Activated CD4-positive, alpha-beta T cell treated with anti-CD3 and anti-CD28 coated beads, Interleukin-2, amount 10 ng/mL, durations not matched to agents 7 days and 5 days (primary cell): ENCODE results near the gene GPR25. TPM values are rescaled to one million over a fixed set of nuclear protein-coding genes. Genes with fewer than 3 reads are reported as not detected.
A peak's percentile ranks its signal among the peaks of the same experiment; 100 is the strongest.

Experiments
- CTCF ChIA-PET: fragments of 350-600 bp; sonication (Branson Sonifier 250); formaldehyde crosslinking; loops from one replicate; lab custom pipeline; 2021; ENCODE audit warnings: antibody characterized with exemption; lab: Charles Lee
- POLR2A ChIA-PET: fragments of 350-600 bp; sonication (Branson Sonifier 250); formaldehyde crosslinking; loops from one replicate; lab custom pipeline; 2021; ENCODE audit warnings: antibody characterized with exemption; lab: Charles Lee
- DNase-seq: peaks from one replicate; pipeline ENCODE4 v3.0.0-alpha.2; 2020
- H3K27ac Mint-ChIP-seq: one replicate; pipeline ENCODE4 v1.8.0; 2021; ENCODE audit warnings: mild to moderate bottlenecking, moderate library complexity, mixed read lengths
- H3K27me3 Mint-ChIP-seq: one replicate; pipeline ENCODE4 v1.8.0; 2021; ENCODE audit warnings: mixed read lengths
- H3K36me3 Mint-ChIP-seq: one replicate; pipeline ENCODE4 v1.8.0; 2021; ENCODE audit warnings: low read depth, mixed read lengths
- H3K4me1 Mint-ChIP-seq: one replicate; pipeline ENCODE4 v1.8.0; 2021; ENCODE audit warnings: mixed read lengths
- H3K4me3 Mint-ChIP-seq: one replicate; pipeline ENCODE4 v1.8.0; 2021; ENCODE audit warnings: mild to moderate bottlenecking, moderate library complexity, mixed read lengths
- H3K9me3 Mint-ChIP-seq: one replicate; pipeline ENCODE4 v1.8.0; 2021; ENCODE audit warnings: mixed read lengths
- total RNA-seq, 2 experiments: library from RNA; stranded (reverse); gene quantifications; one replicate each; pipeline ENCODE4 v1.2.3, GENCODE V29; 2021

The GPR25 gene
- total RNA-seq, 2 experiments from 2014 or later = not detected

DNA sequence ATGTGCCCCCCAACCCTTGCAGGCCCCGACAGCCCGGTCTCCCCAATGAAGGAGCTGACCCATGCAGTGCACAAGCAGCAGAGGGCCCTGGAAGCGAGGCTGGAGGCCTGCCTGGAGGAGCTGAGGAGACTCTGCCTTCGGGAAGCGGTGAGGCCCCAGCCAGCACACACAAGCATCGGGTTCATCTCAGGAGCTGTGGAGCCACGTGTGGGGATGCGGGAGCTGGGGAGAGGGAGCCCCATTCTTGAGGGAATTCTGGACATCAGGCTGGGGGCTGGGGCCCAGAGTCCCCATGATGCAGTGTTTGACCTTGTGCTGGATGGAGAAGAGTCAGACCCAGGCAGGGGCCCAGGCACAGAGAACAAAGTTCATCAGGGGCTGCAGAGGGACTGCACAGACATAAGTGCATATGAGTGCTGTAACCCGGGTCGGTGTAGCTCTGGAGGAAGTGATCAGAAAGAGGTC lies 26.7 kb downstream of the GPR25 start:
- CTCF ChIA-PET = interaction anchor here (1.4 to 1.5 kb wide), 3 partner anchors 11 to 72 kb away, joined by 3 to 5 read pairs (median 5); no protein-coding TSS in a partner anchor
- H3K27me3 Mint-ChIP-seq = peaks cover 40% of the 10 kb centered on the region

DNA sequence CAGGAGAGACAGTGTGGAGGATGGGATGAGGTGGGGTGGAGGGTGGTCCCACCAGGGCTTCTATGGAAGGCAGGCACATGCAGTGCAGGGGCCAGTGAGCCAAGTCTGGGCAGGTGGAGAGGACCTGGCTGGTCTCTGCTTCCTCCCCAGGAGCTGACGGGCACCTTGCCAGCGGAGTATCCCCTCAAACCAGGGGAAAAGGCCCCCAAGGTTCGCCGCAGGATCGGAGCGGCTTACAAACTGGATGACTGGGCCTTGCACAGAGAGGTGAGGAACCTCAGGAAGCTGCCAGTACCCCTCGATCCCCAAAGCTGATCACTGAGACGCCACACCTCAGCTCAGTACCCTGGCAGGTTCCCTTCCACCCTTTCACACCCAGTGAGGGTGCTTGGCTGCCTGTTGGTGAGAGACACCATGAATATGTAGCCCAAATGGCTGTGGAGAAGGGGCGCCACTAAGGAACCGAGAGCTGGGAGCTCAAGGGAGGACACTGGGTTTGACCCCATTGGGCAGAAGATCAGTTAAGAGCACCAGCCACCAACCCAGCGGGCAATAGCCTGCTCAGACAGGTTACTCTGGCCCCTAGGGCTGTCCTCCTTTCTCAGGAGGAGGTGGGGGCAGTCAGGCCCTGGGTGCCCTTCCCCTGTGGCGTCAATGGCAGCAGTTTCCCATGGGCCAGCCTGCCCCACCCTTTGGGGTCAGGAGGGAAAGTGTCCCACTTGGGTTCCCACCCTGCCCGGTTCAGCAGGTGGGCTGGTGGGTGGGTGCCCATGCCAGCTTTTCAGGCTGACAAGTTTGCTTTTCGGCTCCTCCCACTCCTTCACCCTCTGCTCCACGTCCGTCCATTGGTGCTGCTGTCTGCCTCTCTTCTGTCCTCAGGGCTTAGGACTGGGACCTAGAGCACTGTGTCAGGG lies 27.4 kb downstream of the GPR25 start:
- Mint-ChIP-seq H3K36me3 (no peaks in the 10 kb centered on the region), H3K27ac (no peak overlapping the region), H3K27me3 (peaks cover 42% of the 10 kb centered on the region), H3K9me3 (no peaks in the 10 kb centered on the region), H3K4me3 (no peak overlapping the region), H3K4me1 (peaks cover 1% of the 10 kb centered on the region)
- DNase-seq = no peak
- ChIA-PET POLR2A (no interaction called here), CTCF (interaction anchor here (1.3 to 1.5 kb wide), 4 partner anchors 11 to 71 kb away, joined by 3 to 5 read pairs (median 4); partner anchors contain the start of gene GPR25)

More for the DNA sequence above, 26.7 kb downstream of the GPR25 start:
- Mint-ChIP-seq H3K9me3 (no peaks in the 10 kb centered on the region), H3K4me1 (no peaks in the 10 kb centered on the region), H3K27ac (no peak overlapping the region), H3K4me3 (no peak overlapping the region), H3K36me3 (no peaks in the 10 kb centered on the region)
- POLR2A ChIA-PET = no interaction called here
- DNase-seq = no peak

DNA sequence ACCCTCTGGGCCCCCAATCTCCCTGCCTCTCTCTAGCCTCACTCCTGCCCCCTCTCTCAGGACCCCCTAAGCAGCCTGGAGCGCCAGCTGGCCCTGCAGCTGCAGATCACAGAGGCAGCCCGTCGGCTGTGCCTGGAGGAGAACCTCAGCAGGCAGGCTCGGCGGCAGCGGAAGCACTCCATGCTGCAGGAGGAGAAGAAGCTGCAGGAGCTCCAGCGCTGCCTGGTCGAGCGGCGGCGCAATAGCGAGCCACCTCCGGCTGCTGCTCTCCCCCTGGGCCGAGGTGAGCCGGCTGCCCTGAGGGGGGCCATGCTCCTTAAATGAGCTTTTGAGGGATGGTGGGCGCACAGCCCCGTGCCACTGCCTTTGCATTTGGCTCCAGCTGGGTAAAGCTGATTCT lies 28.1 kb downstream of the GPR25 start:
- peaks cover 39% of the 10 kb centered on the region for H3K27me3 Mint-ChIP-seq
- POLR2A ChIA-PET = no interaction called here
- H3K4me1 Mint-ChIP-seq = peaks cover 8% of the 10 kb centered on the region
- no peak for DNase-seq
- H3K4me3 Mint-ChIP-seq = no peak overlapping the region
- CTCF ChIA-PET = interaction anchor here (1.3 to 1.5 kb wide), 2 partner anchors 23 to 28 kb away, joined by 3 to 5 read pairs; partner anchors contain the start of gene GPR25
- H3K27ac Mint-ChIP-seq = no peak overlapping the region
- H3K36me3 Mint-ChIP-seq = no peaks in the 10 kb centered on the region
- H3K9me3 Mint-ChIP-seq = no peaks in the 10 kb centered on the region

DNA sequence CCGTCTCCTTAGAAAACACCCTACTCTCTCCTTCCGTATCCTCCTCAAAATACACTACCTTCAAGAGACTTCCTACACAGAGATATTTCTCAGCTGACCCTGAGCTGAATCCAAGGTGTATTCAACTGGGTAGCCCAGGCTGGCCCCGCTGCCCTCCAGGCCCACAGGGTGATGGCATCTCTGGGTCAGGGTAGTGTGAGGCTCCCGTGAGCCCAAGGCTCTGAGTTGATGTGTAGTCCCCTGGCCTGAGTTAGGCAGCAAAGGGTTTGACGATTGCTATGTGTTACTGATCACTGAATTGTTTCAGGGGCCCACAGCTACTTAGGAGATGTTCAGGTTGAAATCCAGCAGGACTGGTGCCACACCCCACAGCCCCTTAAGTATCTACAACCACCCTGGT lies 28.6 kb downstream of the GPR25 start:
- DNase-seq = no peak
- Mint-ChIP-seq H3K27ac (no peak overlapping the region), H3K4me1 (peaks cover 11% of the 10 kb centered on the region), H3K36me3 (no peaks in the 10 kb centered on the region), H3K4me3 (no peak overlapping the region), H3K9me3 (no peaks in the 10 kb centered on the region), H3K27me3 (peaks cover 39% of the 10 kb centered on the region)
- CTCF ChIA-PET = interaction anchor here (1.3 kb wide), 1 partner anchor 28 kb away, joined by 3 read pairs; the partner anchor contains the start of gene GPR25
- POLR2A ChIA-PET = no interaction called here

DNA sequence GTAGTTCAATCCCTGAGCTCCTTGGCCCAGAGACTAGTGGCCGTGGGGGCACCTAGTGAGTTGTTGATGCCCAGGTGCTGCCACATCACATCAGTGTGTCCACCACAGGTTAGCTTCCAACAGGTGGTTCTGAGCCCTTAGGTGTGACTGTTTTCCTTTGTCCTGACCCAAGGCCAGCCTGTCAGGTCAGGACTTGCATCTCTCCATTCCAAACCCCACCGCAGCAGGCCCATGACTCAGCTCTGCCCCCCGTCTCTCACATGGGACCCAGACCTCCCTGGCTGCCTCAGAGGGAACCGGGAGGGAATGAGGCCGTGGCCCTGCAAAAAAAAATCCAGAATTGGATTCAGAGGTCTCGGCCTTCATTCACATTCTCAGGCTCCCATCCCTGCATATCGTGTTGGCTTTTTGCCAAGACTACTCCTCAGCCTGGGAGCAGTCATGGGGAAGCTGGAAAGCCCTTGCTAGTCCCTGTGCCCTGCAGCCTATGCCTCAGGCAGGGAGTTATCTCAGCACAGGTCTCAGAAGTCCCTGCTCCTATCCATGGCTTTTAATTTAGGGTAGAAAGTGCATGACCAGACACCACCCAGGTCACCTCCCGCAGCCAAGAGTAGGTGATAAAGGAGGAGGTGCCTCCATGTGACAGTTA lies 29.1 kb downstream of the GPR25 start:
- H3K9me3 Mint-ChIP-seq = no peaks in the 10 kb centered on the region
- peaks cover 44% of the 10 kb centered on the region for H3K27me3 Mint-ChIP-seq
- H3K4me1 Mint-ChIP-seq = peaks cover 13% of the 10 kb centered on the region
- H3K27ac Mint-ChIP-seq = no peak overlapping the region
- CTCF ChIA-PET = interaction anchor here (1.3 kb wide), 1 partner anchor 29 kb away, joined by 3 read pairs; the partner anchor contains the start of gene GPR25
- H3K36me3 Mint-ChIP-seq = no peaks in the 10 kb centered on the region
- H3K4me3 Mint-ChIP-seq = no peak overlapping the region
- POLR2A ChIA-PET = no interaction called here
- no peak for DNase-seq

DNA sequence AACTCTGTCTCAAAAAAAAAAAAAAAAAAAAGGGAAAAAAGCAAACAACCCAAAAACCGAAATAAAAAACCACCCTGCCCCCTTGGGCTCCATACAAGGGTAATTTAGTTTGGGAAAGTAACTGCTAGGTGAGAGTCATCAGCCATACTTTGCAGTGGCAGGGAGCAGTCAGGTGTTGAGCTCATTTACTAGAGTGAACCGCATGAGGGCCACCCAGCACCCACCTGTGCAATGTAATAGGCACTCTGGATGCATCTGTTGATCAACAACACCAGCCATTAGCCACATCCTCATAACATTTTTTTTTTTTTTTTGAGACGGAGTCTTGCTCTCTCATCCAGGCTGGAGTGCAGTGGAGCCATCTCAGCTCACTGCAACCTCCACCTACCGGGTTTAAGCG lies 31.0 kb downstream of the GPR25 start:
- DNase-seq = no peak
- Mint-ChIP-seq H3K36me3 (no peaks in the 10 kb centered on the region), H3K4me3 (no peak overlapping the region), H3K27me3 (peaks cover 46% of the 10 kb centered on the region), H3K9me3 (no peaks in the 10 kb centered on the region), H3K4me1 (peaks cover 15% of the 10 kb centered on the region), H3K27ac (no peak overlapping the region)
- POLR2A ChIA-PET = no interaction called here
- CTCF ChIA-PET = no interaction called here

DNA sequence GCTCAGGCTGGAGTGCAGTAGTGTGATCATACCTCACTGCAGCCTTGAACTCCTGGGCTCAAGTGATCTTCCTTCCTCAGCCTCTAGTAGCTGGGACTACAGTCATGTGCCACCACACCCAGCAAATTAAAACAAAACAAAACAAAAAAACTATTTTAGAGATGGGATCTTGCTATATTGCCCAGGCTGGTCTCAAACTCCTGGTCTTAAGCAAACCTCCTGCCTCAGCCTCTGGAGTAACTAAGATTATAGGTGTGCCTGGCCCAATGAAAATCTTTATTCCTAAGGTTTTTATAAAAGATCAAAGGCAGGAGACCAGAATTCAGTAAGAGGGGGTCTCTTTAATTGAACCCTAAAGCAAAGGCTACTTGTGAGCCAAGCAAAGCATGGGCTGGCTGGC lies 32.0 kb downstream of the GPR25 start:
- ChIA-PET POLR2A (no interaction called here), CTCF (interaction anchor here (0.8 to 1.3 kb wide), 3 partner anchors 9 to 17 kb away, joined by 3 to 4 read pairs (median 3); no protein-coding TSS in a partner anchor)
- peaks cover 15% of the 10 kb centered on the region for H3K4me1 Mint-ChIP-seq
- H3K27ac Mint-ChIP-seq = no peak overlapping the region
- DNase-seq = no peak
- no peaks in the 10 kb centered on the region for H3K9me3 Mint-ChIP-seq
- H3K27me3 Mint-ChIP-seq = peaks cover 46% of the 10 kb centered on the region
- no peak overlapping the region for H3K4me3 Mint-ChIP-seq
- H3K36me3 Mint-ChIP-seq = no peaks in the 10 kb centered on the region

DNA sequence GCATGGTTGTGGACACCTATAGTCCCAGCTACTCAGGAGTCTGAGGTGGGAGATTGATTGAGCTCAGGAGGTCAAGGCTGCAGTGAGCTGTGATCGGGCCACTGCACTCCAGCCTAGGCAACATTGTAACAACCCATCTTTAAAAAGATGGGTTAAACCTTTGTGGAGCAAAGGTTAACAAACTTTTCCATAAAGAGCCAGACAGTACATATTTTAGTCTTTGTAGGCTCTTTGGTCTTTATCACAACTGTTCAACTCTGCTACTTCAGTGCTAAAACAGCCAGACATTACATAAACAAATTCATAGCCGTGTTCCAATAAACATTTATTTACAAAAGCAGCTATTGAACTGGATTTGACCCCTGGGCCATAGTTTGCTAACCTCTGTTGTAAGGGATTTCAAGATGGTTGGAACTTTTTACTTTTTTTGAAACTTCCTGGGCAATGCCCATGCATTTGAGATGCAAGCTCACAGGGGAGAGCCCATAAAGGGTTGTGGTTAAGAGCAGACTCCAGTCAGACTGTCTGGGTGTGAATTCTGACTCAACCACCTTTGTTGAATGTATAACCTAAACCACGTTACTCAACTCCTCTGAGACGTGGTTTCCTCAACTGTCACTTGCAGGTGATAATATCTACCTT lies 32.8 kb downstream of the GPR25 start:
- CTCF ChIA-PET = interaction anchor here (0.6 to 1.3 kb wide), 4 partner anchors 10 to 17 kb away, joined by 3 to 4 read pairs (median 3); no protein-coding TSS in a partner anchor
- no peaks in the 10 kb centered on the region for H3K36me3 Mint-ChIP-seq
- DNase-seq = peak; percentile 56

DNA sequence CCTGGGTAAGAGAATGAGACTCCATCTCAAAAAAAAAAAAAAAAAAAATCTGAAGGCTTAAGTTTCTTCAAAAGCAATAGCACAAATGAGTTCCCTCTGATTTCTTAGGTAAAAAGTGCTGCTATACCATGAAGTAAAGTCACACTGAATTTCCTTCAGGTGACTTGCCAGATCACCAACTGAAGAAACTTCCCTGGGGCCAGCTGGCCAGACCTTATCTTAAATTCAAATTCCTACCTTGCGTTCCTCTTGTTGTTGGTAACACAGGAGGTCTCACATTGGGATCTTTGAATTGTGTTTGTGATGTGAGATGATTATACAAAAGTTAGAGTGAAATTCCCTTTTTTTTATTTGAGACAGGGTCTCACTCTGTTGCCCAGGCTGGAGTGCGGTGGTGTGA lies 33.7 kb downstream of the GPR25 start:
- H3K4me3 Mint-ChIP-seq = no peak overlapping the region
- no peak for DNase-seq
- H3K4me1 Mint-ChIP-seq = peaks cover 15% of the 10 kb centered on the region
- H3K9me3 Mint-ChIP-seq = no peaks in the 10 kb centered on the region
- no peak overlapping the region for H3K27ac Mint-ChIP-seq
- peaks cover 50% of the 10 kb centered on the region for H3K27me3 Mint-ChIP-seq
- H3K36me3 Mint-ChIP-seq = no peaks in the 10 kb centered on the region
- ChIA-PET CTCF (interaction anchor here (0.6 to 0.8 kb wide), 2 partner anchors 13 to 201 kb away, joined by 3 to 6 read pairs; no protein-coding TSS in a partner anchor), POLR2A (no interaction called here)

More for the DNA sequence above, 32.8 kb downstream of the GPR25 start:
- no peaks in the 10 kb centered on the region for H3K9me3 Mint-ChIP-seq
- POLR2A ChIA-PET = no interaction called here
- peaks cover 52% of the 10 kb centered on the region for H3K27me3 Mint-ChIP-seq
- H3K27ac Mint-ChIP-seq = no peak overlapping the region
- H3K4me1 Mint-ChIP-seq = peaks cover 15% of the 10 kb centered on the region
- no peak overlapping the region for H3K4me3 Mint-ChIP-seq

DNA sequence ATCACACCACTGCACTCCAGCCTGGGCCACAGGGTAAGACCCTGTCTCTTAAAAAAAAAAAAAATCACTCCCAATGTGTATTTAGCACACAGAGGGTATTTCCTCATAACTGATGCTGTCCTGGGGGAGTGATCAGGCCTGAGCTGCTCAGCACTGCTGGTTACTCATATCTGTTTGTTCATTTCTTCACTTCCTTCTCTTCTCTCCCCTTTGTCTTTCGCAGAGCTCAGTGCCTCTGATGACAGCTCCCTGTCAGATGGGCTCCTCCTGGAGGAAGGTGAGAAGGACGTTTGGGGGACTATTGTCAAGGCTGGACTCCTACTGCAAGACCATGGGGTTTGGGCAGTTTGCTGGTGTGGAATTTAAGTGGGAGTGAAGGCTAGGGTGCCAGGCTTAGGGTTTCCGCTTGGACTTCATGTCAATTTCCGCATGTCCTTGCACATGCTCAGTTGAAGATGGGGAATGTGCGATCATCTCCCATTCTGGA lies 34.9 kb downstream of the GPR25 start:
- POLR2A ChIA-PET = no interaction called here
- Mint-ChIP-seq H3K4me3 (no peak overlapping the region), H3K27ac (no peak overlapping the region), H3K27me3 (peaks cover 40% of the 10 kb centered on the region), H3K4me1 (peaks cover 15% of the 10 kb centered on the region), H3K9me3 (no peaks in the 10 kb centered on the region), H3K36me3 (no peaks in the 10 kb centered on the region)
- CTCF ChIA-PET = interaction anchor here (1.0 to 1.2 kb wide), 2 partner anchors 10 to 25 kb away, joined by 3 to 5 read pairs; no protein-coding TSS in a partner anchor
- no peak for DNase-seq

DNA sequence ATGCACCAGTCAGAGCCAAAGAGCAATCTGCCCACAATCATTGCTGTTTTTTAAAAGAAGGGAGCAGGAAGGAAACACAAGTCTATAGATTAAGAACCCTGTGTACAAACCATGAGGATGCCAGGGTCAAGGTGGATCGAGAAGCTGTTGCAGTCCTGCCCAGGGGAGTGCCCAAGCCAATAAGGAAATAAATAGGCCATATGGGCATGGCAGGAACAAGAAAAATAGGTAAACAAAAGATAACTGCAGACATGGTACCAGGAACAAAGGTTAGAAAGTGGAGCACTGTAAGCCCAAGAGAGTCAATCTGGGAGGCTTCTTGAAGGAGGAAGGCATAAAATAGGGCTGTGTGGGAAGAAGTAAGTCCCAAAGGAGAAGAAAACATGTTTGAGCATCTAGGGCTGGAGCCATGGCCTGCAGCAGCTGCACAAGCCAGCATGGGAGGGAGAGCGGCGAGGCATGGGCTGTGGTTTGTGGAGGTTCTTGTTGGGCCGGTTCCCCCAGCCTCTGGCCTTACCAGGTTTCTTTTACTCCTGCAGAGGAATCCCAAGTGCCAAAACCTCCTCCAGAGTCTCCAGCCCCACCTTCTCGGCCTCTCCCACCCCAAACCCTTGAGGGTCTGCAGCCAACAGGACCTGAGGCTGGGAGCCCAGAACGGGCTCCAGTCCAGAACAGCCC lies 35.5 kb downstream of the GPR25 start:
- Mint-ChIP-seq H3K4me3 (no peak overlapping the region), H3K36me3 (no peaks in the 10 kb centered on the region), H3K4me1 (peaks cover 15% of the 10 kb centered on the region), H3K27ac (no peak overlapping the region), H3K9me3 (no peaks in the 10 kb centered on the region), H3K27me3 (peaks cover 41% of the 10 kb centered on the region)
- CTCF ChIA-PET = interaction anchor here (1.0 to 1.2 kb wide), 2 partner anchors 10 to 24 kb away, joined by 3 to 5 read pairs; no protein-coding TSS in a partner anchor
- DNase-seq = no peak
- POLR2A ChIA-PET = no interaction called here

DNA sequence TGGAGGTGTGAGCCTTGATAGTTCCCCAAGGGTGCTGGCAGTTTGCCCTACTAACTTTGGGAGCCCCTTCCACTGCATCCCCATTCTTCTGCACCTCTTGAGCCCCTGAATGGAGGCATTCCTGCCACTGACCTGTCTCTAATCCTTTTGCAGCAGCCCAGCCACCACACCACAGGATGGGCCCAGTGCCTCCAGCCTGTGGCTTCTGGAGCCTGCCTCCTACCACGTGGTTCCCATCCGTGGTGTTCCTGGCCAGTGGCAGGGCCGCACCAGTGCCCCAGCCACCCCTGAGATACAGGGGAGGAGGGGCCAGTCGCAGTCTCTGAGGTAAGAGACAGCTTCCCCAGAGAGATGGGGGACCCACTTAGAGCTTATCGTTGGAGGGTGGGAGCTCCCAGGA lies 36.3 kb downstream of the GPR25 start:
- CTCF ChIA-PET = no interaction called here
- POLR2A ChIA-PET = no interaction called here
- H3K4me1 Mint-ChIP-seq = peaks cover 15% of the 10 kb centered on the region

More for the DNA sequence above, 36.3 kb downstream of the GPR25 start:
- no peaks in the 10 kb centered on the region for H3K36me3 Mint-ChIP-seq
- peaks cover 41% of the 10 kb centered on the region for H3K27me3 Mint-ChIP-seq
- H3K9me3 Mint-ChIP-seq = no peaks in the 10 kb centered on the region
- no peak overlapping the region for H3K4me3 Mint-ChIP-seq
- H3K27ac Mint-ChIP-seq = no peak overlapping the region
- DNase-seq = no peak
